Panc1 (cell line): ENCODE results near the gene PLXNA2. TPM values are rescaled to one million over a fixed set of nuclear protein-coding genes. Genes with fewer than 3 reads are reported as not detected.

Experiments
- ATAC-seq: fragments of 200-7000 bp; cut with Tn5 transposase; 2 replicates; pipeline ENCODE4 v1.9.1; 2020; ENCODE audit warnings: mild to moderate bottlenecking, moderate library complexity
- BruUV-seq: library from RNA; stranded (reverse); fragments of 400-500 nt; replicated peaks from 2 replicates; lab custom pipeline; 2021; lab: Mats Ljungman, UMichigan
- CTCF ChIA-PET: fragments of 300-600 bp; sonication (Branson Sonifier 250); formaldehyde crosslinking; loops from one replicate; lab custom pipeline; 2022; ENCODE audit warnings: antibody characterized with exemption; lab: Charles Lee
- POLR2A ChIA-PET: fragments of 300-600 bp; sonication (Branson Sonifier 250); formaldehyde crosslinking; loops from one replicate; lab custom pipeline; 2022; ENCODE audit warnings: antibody characterized with exemption; lab: Charles Lee
- DNase-seq: peaks from one replicate; pipeline ENCODE4 v3.0.0-alpha.2; 2010; ENCODE audit warnings: low read depth, low spot score
- H3K27ac ChIP-seq: 2 replicates; pipeline ENCODE4 v1.5.1; 2011; ENCODE audit warnings: mild to moderate bottlenecking, low read length, inconsistent platforms
- H3K27me3 ChIP-seq: fragments of 200-500 bp; sonication (Bioruptor generic); 2 replicates; pipeline ENCODE4 v1.6.0; 2014; ENCODE audit warnings: low read length, inconsistent platforms; ENCODE audit not compliant: control insufficient read depth, insufficient read depth
- H3K36me3 ChIP-seq: fragments of 200-500 bp; sonication (Bioruptor generic); 2 replicates; pipeline ENCODE4 v1.5.1; 2014; ENCODE audit warnings: inconsistent platforms, mild to moderate bottlenecking, low read length, moderate library complexity; ENCODE audit not compliant: control insufficient read depth, insufficient read depth
- H3K4me1 ChIP-seq: 2 replicates; pipeline ENCODE4 v1.5.1; 2011; ENCODE audit warnings: inconsistent platforms, mild to moderate bottlenecking, low read length, moderate library complexity; ENCODE audit not compliant: control insufficient read depth, insufficient read depth
- H3K4me3 ChIP-seq, 2 experiments: 2 replicates each; pipeline ENCODE4 v1.5.1; 2011 to 2012; ENCODE audit warnings: low read depth in 2 of 2, low read length in 2 of 2, mild to moderate bottlenecking in 2 of 2, inconsistent platforms in 1 of 2, moderate library complexity in 1 of 2
- H3K9me3 ChIP-seq: fragments of 200-500 bp; sonication (Bioruptor generic); 2 replicates; pipeline ENCODE4 v1.5.1; 2014; ENCODE audit warnings: low read depth, mild to moderate bottlenecking, inconsistent platforms, low read length, moderate library complexity; ENCODE audit not compliant: control insufficient read depth, insufficient read depth
- CTCF ChIP-seq: fragments of 450-650 bp; IDR thresholded peaks from 2 replicates; pipeline ENCODE4 v1.5.1; 2017; ENCODE audit warnings: mild to moderate bottlenecking
- POLR2AphosphoS5 ChIP-seq: IDR thresholded peaks from 2 replicates; pipeline ENCODE4 v1.6.1; 2012; ENCODE audit warnings: mild to moderate bottlenecking, low read depth, low read length, moderate library complexity
- REST ChIP-seq, 2 experiments: IDR thresholded peaks; 2 replicates each; pipeline ENCODE4 v1.6.1; 2011 to 2012; ENCODE audit warnings: low read depth in 2 of 2, control low read depth in 1 of 2, low read length in 1 of 2, mild to moderate bottlenecking in 1 of 2, moderate library complexity in 1 of 2; ENCODE audit not compliant: insufficient read depth in 1 of 2
- SIN3A ChIP-seq: IDR thresholded peaks from 2 replicates; pipeline ENCODE4 v1.6.1; 2012; ENCODE audit warnings: low read depth, mild to moderate bottlenecking, low read length, moderate library complexity, borderline replicate concordance; ENCODE audit not compliant: insufficient read depth
- TCF7L2 ChIP-seq: IDR thresholded peaks from 2 replicates; pipeline ENCODE4 v1.6.1; 2011; ENCODE audit warnings: mild to moderate bottlenecking, low read depth, low read length, inconsistent platforms
- in situ Hi-C: cut with HindIII; loops from 2 replicates; pipeline ENCODE4 v1.10.0; 2016; ENCODE audit warnings: low sequenced_read_pairs, low pct_unique_long_range_greater_than_20kb
- intact Hi-C: fragments of 100-400 bp; cut with micrococcal nuclease; formaldehyde crosslinking; loops from one replicate; pipeline ENCODE4 v1.10.0; 2022; ENCODE audit not compliant: unreplicated experiment
- total RNA-seq: library from RNA; stranded (reverse); gene quantifications from one replicate; pipeline ENCODE4 v1.2.1, GENCODE V29; 2021; ENCODE audit not compliant: unreplicated experiment

Gene PLXNA2
- total RNA-seq, 1 experiment from 2014 or later = 0.98 TPM

- no peak overlapping the region for H3K27ac ChIP-seq
- no peaks in the 10 kb centered on the region for H3K4me1 ChIP-seq
- no TSS peak for BruUV-seq
- no peak for TF ChIP-seq TCF7L2
- no peak for TF ChIP-seq SIN3A
- no peak for TF ChIP-seq POLR2AphosphoS5
- TF ChIP-seq REST (IDR thresholded peaks at IDR 0.05; ENCODE audit: insufficient read depth in 1 of 2, low read depth in 2 of 2, low read length in 1 of 2) = no peak
- no peak for TF ChIP-seq CTCF
- ChIA-PET POLR2A (no interaction called here), CTCF (no interaction called here)
- H3K9me3 ChIP-seq = no peaks in the 10 kb centered on the region
- peaks cover 2% of the 10 kb centered on the region; the same call in 1 of the 2 replicates for H3K27me3 ChIP-seq
- intact Hi-C loops (no loop called here), in situ Hi-C loops (no loop called here)
- no peaks in the 10 kb centered on the region for H3K36me3 ChIP-seq
- H3K4me3 ChIP-seq = no peak overlapping the region
- DNase-seq = no peak
- 0 out of 2 replicates have a peak, but pooled peaks have one; percentile 58 for ATAC-seq
Measured at GRCh38 chr1:208219659-208220282, 24.4 kb downstream of the PLXNA2 start.

- H3K27me3 ChIP-seq = no peaks in the 10 kb centered on the region; the same call in 1 of the 2 replicates
- no TSS peak for BruUV-seq
- H3K4me3 ChIP-seq = no peak overlapping the region
- POLR2A ChIA-PET = no interaction called here
- no peaks in the 10 kb centered on the region for H3K36me3 ChIP-seq
- TF ChIP-seq REST (IDR thresholded peaks at IDR 0.05; ENCODE audit: insufficient read depth in 1 of 2, low read depth in 2 of 2, low read length in 1 of 2) = no peak
- no peak for TF ChIP-seq TCF7L2
- TF ChIP-seq SIN3A = no peak
- no peak for TF ChIP-seq CTCF
- TF ChIP-seq POLR2AphosphoS5 = no peak
- DNase-seq (no peak), ATAC-seq (no peak)
- H3K9me3 ChIP-seq = no peaks in the 10 kb centered on the region
- no peak overlapping the region for H3K27ac ChIP-seq
- in situ Hi-C loops (no loop called here), intact Hi-C loops (no loop called here)
- CTCF ChIA-PET = no interaction called here
- no peaks in the 10 kb centered on the region for H3K4me1 ChIP-seq
Measured at GRCh38 chr1:208219098-208219658, 25.0 kb downstream of the PLXNA2 start.
